IMR-90 (cell line): Measurements from ENCODE around the gene TMOD1.

Experiments
- FOS ChIP-seq: fragments of 150-350 bp; IDR thresholded peaks from 2 replicates; pipeline ENCODE4 v1.6.1; 2016; ENCODE audit warnings: low read depth, low read length
- MAZ ChIP-seq: IDR thresholded peaks from 2 replicates; pipeline ENCODE4 v1.6.1; 2012; ENCODE audit warnings: low read depth, mild to moderate bottlenecking, low read length, improper control_type of control experiment, moderate library complexity, borderline replicate concordance
- POLR2A ChIP-seq: IDR thresholded peaks from 2 replicates; pipeline ENCODE4 v1.6.1; 2012; ENCODE audit warnings: mild to moderate bottlenecking, low read depth, low read length
- RAD21 ChIP-seq: IDR thresholded peaks from 2 replicates; pipeline ENCODE4 v1.6.1; 2012; ENCODE audit warnings: low read length, improper control_type of control experiment
- SMC3 ChIP-seq: fragments of 150-350 bp; IDR thresholded peaks from 2 replicates; pipeline ENCODE4 v1.6.1; 2016; ENCODE audit warnings: low read depth, mild to moderate bottlenecking, antibody characterized with exemption, low read length, moderate library complexity
- TF ChIP-seq, protein P1 (sequence below): conservative IDR thresholded peaks from 2 replicates; pipeline ENCODE4 v1.5.1; 2012; ENCODE audit warnings: mild to moderate bottlenecking, low read depth, low read length, improper control_type of control experiment
- TF ChIP-seq, protein P2 (sequence below): fragments of 150-350 bp; IDR thresholded peaks from 2 replicates; pipeline ENCODE4 v1.6.1; 2016; ENCODE audit warnings: low read depth, mild to moderate bottlenecking, low read length, moderate library complexity, borderline replicate concordance
- TF ChIP-seq, protein P3 (sequence below): fragments of 150-350 bp; IDR thresholded peaks from 2 replicates; pipeline ENCODE4 v1.6.1; 2017; ENCODE audit warnings: mild to moderate bottlenecking, antibody characterized with exemption, low read length, low read depth

DNA sequence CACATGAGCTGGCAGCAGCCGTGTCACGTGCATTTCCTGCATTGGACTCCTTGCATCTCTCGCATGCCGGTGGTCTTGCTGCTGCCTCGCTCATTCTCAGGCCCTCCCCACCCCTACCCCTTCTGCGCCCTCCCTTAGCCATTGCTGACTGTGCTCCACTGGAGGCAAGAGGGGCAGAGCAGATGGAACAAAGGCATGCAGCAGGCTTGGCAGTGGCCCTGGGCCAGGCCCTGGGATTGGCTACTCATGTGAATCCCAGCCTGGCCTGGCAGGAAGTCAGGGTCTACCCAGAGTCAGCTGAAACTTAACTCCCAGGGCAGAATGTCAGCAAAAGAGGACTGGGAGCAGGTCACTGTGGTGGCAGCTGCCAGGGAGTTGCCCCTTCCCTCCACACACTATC lies 69.4 kb downstream of the TMOD1 start:
- TF ChIP-seq, protein P1, sequence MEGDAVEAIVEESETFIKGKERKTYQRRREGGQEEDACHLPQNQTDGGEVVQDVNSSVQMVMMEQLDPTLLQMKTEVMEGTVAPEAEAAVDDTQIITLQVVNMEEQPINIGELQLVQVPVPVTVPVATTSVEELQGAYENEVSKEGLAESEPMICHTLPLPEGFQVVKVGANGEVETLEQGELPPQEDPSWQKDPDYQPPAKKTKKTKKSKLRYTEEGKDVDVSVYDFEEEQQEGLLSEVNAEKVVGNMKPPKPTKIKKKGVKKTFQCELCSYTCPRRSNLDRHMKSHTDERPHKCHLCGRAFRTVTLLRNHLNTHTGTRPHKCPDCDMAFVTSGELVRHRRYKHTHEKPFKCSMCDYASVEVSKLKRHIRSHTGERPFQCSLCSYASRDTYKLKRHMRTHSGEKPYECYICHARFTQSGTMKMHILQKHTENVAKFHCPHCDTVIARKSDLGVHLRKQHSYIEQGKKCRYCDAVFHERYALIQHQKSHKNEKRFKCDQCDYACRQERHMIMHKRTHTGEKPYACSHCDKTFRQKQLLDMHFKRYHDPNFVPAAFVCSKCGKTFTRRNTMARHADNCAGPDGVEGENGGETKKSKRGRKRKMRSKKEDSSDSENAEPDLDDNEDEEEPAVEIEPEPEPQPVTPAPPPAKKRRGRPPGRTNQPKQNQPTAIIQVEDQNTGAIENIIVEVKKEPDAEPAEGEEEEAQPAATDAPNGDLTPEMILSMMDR, result no peak
- TF ChIP-seq RAD21 (no peak), SMC3 (no peak), MAZ (no peak), FOS (no peak), POLR2A (no peak)
- TF ChIP-seq, protein P2, sequence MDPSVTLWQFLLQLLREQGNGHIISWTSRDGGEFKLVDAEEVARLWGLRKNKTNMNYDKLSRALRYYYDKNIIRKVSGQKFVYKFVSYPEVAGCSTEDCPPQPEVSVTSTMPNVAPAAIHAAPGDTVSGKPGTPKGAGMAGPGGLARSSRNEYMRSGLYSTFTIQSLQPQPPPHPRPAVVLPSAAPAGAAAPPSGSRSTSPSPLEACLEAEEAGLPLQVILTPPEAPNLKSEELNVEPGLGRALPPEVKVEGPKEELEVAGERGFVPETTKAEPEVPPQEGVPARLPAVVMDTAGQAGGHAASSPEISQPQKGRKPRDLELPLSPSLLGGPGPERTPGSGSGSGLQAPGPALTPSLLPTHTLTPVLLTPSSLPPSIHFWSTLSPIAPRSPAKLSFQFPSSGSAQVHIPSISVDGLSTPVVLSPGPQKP, result no peak
- TF ChIP-seq, protein P3, sequence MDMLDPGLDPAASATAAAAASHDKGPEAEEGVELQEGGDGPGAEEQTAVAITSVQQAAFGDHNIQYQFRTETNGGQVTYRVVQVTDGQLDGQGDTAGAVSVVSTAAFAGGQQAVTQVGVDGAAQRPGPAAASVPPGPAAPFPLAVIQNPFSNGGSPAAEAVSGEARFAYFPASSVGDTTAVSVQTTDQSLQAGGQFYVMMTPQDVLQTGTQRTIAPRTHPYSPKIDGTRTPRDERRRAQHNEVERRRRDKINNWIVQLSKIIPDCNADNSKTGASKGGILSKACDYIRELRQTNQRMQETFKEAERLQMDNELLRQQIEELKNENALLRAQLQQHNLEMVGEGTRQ, result no peak
